Measurements from ENCODE around the gene ATP9B.
A peak's percentile ranks its signal among the peaks of the same experiment; 100 is the strongest.

ATP9B gene

GRCh38 chr18:79393635-79394533 is 324.7 kb downstream of the ATP9B start:
- intact Hi-C loops (cut with DNase I) = no loop called here
- DNase-seq = peak in 40 of 42 donors; percentile 56 to 86 (median 76)

GRCh38 chr18:79394534-79395307 is 325.5 kb downstream of the ATP9B start:
- intact Hi-C loops (cut with DNase I) = loop anchor here (5.0 kb wide), 2 partner anchors 113 to 133 kb away; no protein-coding TSS in a partner anchor
- peak in 1 of 42 donors; percentile 16 for DNase-seq

- intact Hi-C loops (cut with DNase I) = loop anchor here (5.0 kb wide), 2 partner anchors 112 to 132 kb away; no protein-coding TSS in a partner anchor
- no peak for DNase-seq
Observed at GRCh38 chr18:79395308-79395640, 326.1 kb downstream of the ATP9B start.

- intact Hi-C loops (cut with DNase I) = loop anchor here (5.0 kb wide), 2 partner anchors 111 to 131 kb away; no protein-coding TSS in a partner anchor
- peak in 36 of 42 donors; percentile 35 to 78 (median 60) for DNase-seq
Observed at GRCh38 chr18:79395761-79396404, 326.7 kb downstream of the ATP9B start, which contains the start of gene NFATC1. Gene NFATC1 (plus strand): TSS chr18:79395930. CDS start chr18:79396225, 295 bp downstream.

- DNase-seq = peak in 33 of 42 donors; percentile 38 to 78 (median 63)
- intact Hi-C loops (cut with DNase I) = loop anchor here (5.0 kb wide), 2 partner anchors 111 to 131 kb away; no protein-coding TSS in a partner anchor
Observed at GRCh38 chr18:79396431-79397246, 327.4 kb downstream of the ATP9B start.

GRCh38 chr18:79397247-79397829 is 328.1 kb downstream of the ATP9B start:
- DNase-seq = no peak
- intact Hi-C loops (cut with DNase I) = loop anchor here (5.0 kb wide), 2 partner anchors 110 to 130 kb away; no protein-coding TSS in a partner anchor

- intact Hi-C loops (cut with DNase I) = loop anchor here (5.0 kb wide), 2 partner anchors 109 to 129 kb away; no protein-coding TSS in a partner anchor
- DNase-seq = peak in 16 of 42 donors; percentile 29 to 71 (median 51)
Observed at GRCh38 chr18:79397830-79398761, 328.9 kb downstream of the ATP9B start.

GRCh38 chr18:79399275-79400081 is 330.3 kb downstream of the ATP9B start:
- no peak for DNase-seq
- intact Hi-C loops (cut with DNase I) = loop anchor here (5.0 kb wide), 2 partner anchors 108 to 128 kb away; no protein-coding TSS in a partner anchor

- intact Hi-C loops (cut with DNase I) = no loop called here
- DNase-seq = peak in 1 of 42 donors; percentile 32
Observed at GRCh38 chr18:79400091-79400590, 330.9 kb downstream of the ATP9B start.

- no peak for DNase-seq
- intact Hi-C loops (cut with DNase I) = no loop called here
Observed at GRCh38 chr18:79400591-79401381, 331.6 kb downstream of the ATP9B start.

GRCh38 chr18:79401494-79402208 is 332.5 kb downstream of the ATP9B start:
- no peak for DNase-seq
- intact Hi-C loops (cut with DNase I) = no loop called here

GRCh38 chr18:79402209-79402576 is 333.0 kb downstream of the ATP9B start:
- intact Hi-C loops (cut with DNase I) = no loop called here
- DNase-seq = no peak

- peak in 41 of 42 donors; percentile 35 to 83 (median 66) for DNase-seq
- intact Hi-C loops (cut with DNase I) = no loop called here
Observed at GRCh38 chr18:79402977-79403722, 334.0 kb downstream of the ATP9B start.

Data from head of caudate nucleus (tissue), 42 donors.